Muscle layer of colon (tissue), 2 donors: Measurements from ENCODE around the gene ITPRIP.

Experiments
- H3K27ac ChIP-seq: one replicate; pipeline ENCODE4 v1.7.0; 2013; ENCODE audit warnings: low read depth, mild to moderate bottlenecking, low read length, moderate library complexity
- H3K27me3 ChIP-seq, 2 donors: one replicate each; pipeline ENCODE4 v1.7.0; 2013; ENCODE audit warnings: low read length in 2 of 2, mild to moderate bottlenecking in 2 of 2; ENCODE audit not compliant: insufficient read depth in 2 of 2, control insufficient read depth in 1 of 2
- H3K36me3 ChIP-seq: one replicate; pipeline ENCODE4 v1.7.0; 2013; ENCODE audit warnings: mild to moderate bottlenecking, low read length; ENCODE audit not compliant: insufficient read depth
- H3K4me1 ChIP-seq: one replicate; pipeline ENCODE4 v1.7.0; 2013; ENCODE audit warnings: mild to moderate bottlenecking, low read length; ENCODE audit not compliant: insufficient read depth
- H3K4me3 ChIP-seq, 2 donors: one replicate each; pipeline ENCODE4 v1.7.0; 2013; ENCODE audit warnings: low read length in 2 of 2, low read depth in 1 of 2, mild to moderate bottlenecking in 1 of 2, moderate library complexity in 1 of 2
- H3K9ac ChIP-seq: one replicate; pipeline ENCODE4 v1.7.0; 2013; ENCODE audit warnings: low read length
- H3K9me3 ChIP-seq: one replicate; pipeline ENCODE4 v1.7.0; 2013; ENCODE audit warnings: mild to moderate bottlenecking, low read length
- donor health status: abdominal sarcoma.
- donor health status: Adenocarcinoma of cecum.

ITPRIP gene

GRCh38 chr10:104339469-104340110 lies 1.3 kb upstream of the ITPRIP start:
- Histone ChIP-seq H3K27ac (peak overlapping the region; percentile 95), H3K4me1 (peaks cover 30% of the 10 kb centered on the region)

DNA sequence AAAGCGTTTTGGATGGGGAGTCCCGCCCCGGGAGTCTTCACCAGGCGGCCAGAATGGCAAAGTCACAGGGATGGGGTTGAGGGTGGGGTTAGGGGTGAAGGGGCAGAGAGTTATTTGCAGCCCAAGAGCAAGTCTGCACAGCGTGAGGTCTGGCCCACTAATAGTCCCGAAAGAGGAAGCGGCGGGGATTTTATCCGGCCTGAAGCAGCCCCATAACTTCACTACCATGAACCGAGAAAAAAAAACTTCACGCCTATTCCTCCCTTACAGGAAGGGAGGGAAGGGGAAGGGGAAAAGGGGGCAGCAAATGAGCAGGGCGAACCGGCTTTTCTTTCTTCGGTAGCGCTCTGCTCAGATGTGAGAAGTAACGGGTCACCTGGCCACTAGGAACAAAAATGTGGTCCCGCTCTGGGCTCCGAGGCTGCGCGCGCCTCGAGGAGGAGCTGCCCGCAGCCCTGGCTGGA lies 712 bp downstream of the ITPRIP start:
- Histone ChIP-seq H3K36me3 (no peaks in the 10 kb centered on the region), H3K4me1 (peaks cover 50% of the 10 kb centered on the region), H3K9me3 (no peaks in the 10 kb centered on the region), H3K9ac (peak overlapping the region; percentile 76), H3K4me3 (peak overlapping the region; percentile 85 to 94), H3K27me3 (no peaks in the 10 kb centered on the region), H3K27ac (peak overlapping the region; percentile 95)

More at GRCh38 chr10:104339469-104340110, 1.3 kb upstream of the ITPRIP start:
- Histone ChIP-seq H3K4me3 (peak overlapping the region; percentile 85 to 94), H3K9me3 (no peaks in the 10 kb centered on the region), H3K27me3 (no peaks in the 10 kb centered on the region), H3K9ac (peak overlapping the region; percentile 76), H3K36me3 (no peaks in the 10 kb centered on the region)

GRCh38 chr10:104336821-104337467 lies 1.3 kb downstream of the ITPRIP start:
- peak overlapping the region; percentile 85 to 94 for H3K4me3 ChIP-seq
- peak overlapping the region; percentile 76 for H3K9ac ChIP-seq
- no peaks in the 10 kb centered on the region for H3K36me3 ChIP-seq
- H3K4me1 ChIP-seq: peaks cover 56% of the 10 kb centered on the region
- peak overlapping the region; percentile 95 for H3K27ac ChIP-seq
- H3K9me3 ChIP-seq: no peaks in the 10 kb centered on the region
- H3K27me3 ChIP-seq: no peaks in the 10 kb centered on the region

DNA sequence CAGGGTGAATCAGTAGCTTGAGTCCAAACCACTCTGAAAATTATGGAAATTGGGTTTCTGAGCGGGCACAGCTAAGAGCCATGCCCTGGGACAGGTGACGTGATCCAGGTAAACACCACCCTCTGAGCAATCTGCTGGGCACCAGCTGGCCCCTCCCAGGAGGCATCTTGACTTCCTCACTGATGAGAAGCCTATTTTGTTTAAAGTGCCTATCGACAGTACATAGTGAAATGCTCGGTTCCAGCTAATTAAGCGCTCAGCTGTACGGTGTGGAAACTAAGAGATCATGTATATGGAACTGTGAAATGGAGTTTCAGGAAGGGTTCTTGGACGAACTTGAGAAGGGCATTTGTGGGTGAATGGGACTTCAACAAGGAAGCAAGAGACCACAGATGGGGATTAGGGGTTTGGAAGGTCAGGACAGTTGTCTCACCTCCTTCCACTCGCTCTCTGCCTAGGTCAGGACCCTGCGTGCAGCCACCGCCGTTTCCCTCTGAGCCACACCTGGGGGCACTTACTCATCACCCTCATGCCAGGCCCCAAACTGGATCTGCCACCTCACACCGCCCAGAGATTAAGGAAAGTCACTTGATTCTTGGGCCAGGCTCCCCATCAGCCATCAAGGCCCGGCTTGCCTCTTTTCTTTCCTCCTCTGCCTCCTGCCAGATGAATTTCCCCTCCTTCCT lies 3.2 kb downstream of the ITPRIP start:
- no peak overlapping the region for H3K9ac ChIP-seq
- H3K27me3 ChIP-seq: no peaks in the 10 kb centered on the region
- no peaks in the 10 kb centered on the region for H3K36me3 ChIP-seq
- H3K9me3 ChIP-seq: no peaks in the 10 kb centered on the region
- H3K4me3 ChIP-seq: no peak overlapping the region
- H3K4me1 ChIP-seq: peaks cover 68% of the 10 kb centered on the region
- H3K27ac ChIP-seq: no peak overlapping the region

GRCh38 chr10:104334561-104334960 lies 3.7 kb downstream of the ITPRIP start:
- Histone ChIP-seq H3K4me3 (no peak overlapping the region), H3K27ac (no peak overlapping the region), H3K36me3 (no peaks in the 10 kb centered on the region), H3K4me1 (peaks cover 72% of the 10 kb centered on the region), H3K27me3 (no peaks in the 10 kb centered on the region), H3K9ac (no peak overlapping the region), H3K9me3 (no peaks in the 10 kb centered on the region)

GRCh38 chr10:104333728-104334373 lies 4.4 kb downstream of the ITPRIP start:
- Histone ChIP-seq H3K4me3 (peak overlapping the region in 1 of 2 donors; percentile 3), H3K9ac (no peak overlapping the region), H3K27me3 (no peaks in the 10 kb centered on the region), H3K4me1 (peaks cover 74% of the 10 kb centered on the region), H3K9me3 (no peaks in the 10 kb centered on the region), H3K27ac (peak overlapping the region; percentile 38), H3K36me3 (no peaks in the 10 kb centered on the region)

DNA sequence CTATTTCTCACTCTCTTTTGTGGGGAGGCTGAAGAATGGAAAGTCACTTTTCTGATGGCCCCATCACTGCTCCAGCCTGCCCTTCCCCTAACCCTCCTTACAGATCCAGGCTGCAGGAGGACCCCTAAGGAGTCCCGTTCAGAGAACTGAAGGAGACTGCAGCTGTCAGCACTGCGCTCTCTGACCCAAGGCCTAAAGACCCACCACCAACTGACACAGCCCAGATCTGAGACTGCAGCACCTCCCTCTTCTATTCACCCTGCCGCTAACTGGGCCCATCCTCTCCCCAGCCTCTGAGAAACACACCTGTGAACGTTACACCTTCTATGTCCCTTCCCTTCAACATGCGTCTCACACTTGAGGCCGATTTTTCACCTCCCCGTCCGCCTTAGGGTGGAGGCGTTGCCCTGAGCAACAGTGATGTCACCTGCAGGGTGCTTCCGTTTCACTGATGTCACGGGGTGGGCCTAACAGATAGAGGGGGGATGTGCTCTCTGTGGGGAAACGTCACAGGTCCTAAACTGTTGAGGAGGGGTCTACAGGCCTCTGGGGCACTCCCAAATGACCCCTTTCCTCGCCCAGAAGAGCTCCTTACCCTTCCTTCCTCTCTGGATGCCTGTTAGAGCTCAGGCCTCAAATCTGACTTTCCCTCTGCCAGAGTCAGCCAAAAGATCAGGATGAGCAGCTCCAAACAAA lies 5.1 kb downstream of the ITPRIP start:
- Histone ChIP-seq H3K36me3 (no peaks in the 10 kb centered on the region), H3K4me1 (peaks cover 81% of the 10 kb centered on the region), H3K9me3 (no peaks in the 10 kb centered on the region), H3K9ac (no peak overlapping the region), H3K27me3 (no peaks in the 10 kb centered on the region), H3K4me3 (no peak overlapping the region), H3K27ac (peak overlapping the region; percentile 38)

DNA sequence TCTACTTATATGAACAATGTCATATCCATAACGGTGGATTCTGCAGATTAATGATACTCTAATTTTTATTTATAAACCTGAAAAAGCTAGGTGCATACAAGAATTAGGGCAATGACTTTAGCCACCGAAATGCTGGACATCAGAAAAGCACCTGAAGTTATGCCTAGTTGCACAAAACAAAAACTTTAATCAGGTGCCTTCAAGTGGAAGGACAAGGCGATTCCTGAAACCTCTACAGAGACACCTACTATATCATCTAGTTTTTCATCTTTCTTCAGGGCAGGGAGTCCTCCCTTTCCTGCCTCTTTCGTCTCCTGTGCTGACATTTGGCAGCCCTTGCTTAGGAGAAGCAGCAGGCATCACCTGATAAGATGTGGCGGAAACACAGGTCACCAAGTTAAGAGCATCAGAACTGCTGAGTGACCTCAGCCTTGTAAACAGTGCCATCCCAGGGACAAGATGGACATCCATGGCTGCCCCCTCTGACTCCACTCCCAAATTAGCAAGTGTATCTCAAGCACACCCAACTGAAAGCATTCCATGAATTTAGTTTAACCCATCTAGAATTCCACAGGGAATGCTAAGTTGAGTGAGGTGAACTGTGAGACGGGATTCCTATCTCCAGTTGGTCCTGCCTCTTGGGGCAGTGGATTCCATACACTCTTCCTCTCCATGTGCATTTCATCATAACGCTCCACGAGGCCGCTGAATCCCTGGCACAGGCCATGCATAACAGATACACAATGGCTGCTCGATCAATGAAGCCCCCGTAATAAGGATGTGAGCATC lies 5.8 kb downstream of the ITPRIP start:
- Histone ChIP-seq H3K4me3 (no peak overlapping the region), H3K4me1 (peaks cover 88% of the 10 kb centered on the region), H3K36me3 (no peaks in the 10 kb centered on the region), H3K9ac (no peak overlapping the region), H3K27me3 (no peaks in the 10 kb centered on the region), H3K27ac (peak overlapping the region; percentile 77), H3K9me3 (no peaks in the 10 kb centered on the region)

DNA sequence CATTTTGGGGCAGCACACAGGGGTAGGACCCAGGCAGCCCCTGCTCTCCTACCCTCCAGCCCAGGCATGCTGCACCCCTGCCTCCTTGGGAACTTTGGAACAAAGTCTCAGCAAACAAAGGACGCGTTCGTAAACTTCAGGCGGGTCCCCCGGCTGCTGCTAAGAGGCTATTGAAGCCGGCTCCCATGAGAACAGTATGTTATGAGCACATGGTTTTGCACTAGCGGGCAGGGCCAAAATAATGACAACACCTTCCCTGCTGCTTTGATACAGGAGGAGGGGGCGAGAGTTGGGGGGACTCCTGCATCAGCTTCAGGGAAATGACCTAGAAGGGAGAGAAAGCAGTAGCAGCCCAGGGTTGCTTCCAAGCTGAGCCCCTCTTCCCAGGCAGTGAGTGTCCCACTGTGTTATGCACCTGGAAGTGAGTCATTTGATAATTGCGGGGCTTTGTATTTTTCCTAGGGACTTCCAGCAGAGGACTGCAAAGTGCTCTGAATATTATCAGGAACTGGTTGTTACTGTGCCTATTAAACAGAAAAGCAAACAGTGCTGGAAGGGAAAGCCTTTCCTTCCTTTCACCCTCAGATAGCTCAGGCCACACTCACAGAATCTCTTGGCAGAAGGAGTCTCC lies 6.9 kb downstream of the ITPRIP start:
- peak overlapping the region; percentile 77 for H3K27ac ChIP-seq
- H3K4me1 ChIP-seq: peaks cover 99% of the 10 kb centered on the region
- no peaks in the 10 kb centered on the region for H3K9me3 ChIP-seq
- no peaks in the 10 kb centered on the region for H3K36me3 ChIP-seq
- H3K4me3 ChIP-seq: peak overlapping the region in 1 of 2 donors; percentile 14
- no peaks in the 10 kb centered on the region for H3K27me3 ChIP-seq
- H3K9ac ChIP-seq: peak overlapping the region; percentile 7
